ENCODE results near the gene MBIP.

- TF ChIP-seq GLIS3 (CRISPR knock-in tag; IDR thresholded peaks at IDR 0.05) (no peak), PATZ1 (CRISPR knock-in tag; IDR thresholded peaks at IDR 0.05; ENCODE audit: borderline replicate concordance) (no peak), ZNF565 (CRISPR knock-in tag; conservative IDR thresholded peaks at IDR 0.05; ENCODE audit: low read depth) (no peak)
Observed at GRCh38 chr14:36303960-36304359, 16.5 kb downstream of the MBIP start.
